ENCODE results near the gene DNAJB6.

DNAJB6 gene

GRCh38 chr7:157430721-157431120 is 93.9 kb downstream of the DNAJB6 start:
- DNase-seq = no peak

GRCh38 chr7:157431173-157431950 is 94.6 kb downstream of the DNAJB6 start:
- DNase-seq = no peak

GRCh38 chr7:157431951-157432540 is 95.2 kb downstream of the DNAJB6 start:
- no peak for DNase-seq

- no peak for DNase-seq
Observed at GRCh38 chr7:157432541-157432956, 95.7 kb downstream of the DNAJB6 start.

DNA sequence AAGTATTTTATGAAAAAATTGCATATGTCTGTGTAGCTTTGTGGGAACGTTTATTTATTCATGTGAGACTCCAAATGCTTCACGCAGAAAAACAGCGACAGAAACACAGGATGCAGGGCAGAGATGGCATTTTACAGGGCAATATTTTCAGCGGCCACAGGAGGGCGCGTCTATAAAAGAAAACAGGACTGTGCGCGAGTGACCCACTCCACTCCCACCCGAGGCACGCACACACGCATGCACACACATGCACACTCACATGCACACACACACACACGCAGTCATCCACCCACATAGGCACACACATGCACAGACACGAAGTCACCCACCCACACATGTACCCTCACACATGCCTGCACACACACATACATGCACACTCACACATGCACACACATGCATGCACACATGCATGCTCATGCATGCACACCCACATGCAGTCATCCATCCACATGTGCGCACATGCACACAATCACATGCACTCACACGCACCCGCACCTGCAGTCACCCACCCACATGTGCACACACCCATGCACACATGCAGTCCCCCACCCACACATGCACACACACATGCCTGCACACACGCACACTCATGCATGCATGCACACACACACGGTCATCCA is 96.3 kb downstream of the DNAJB6 start:
- no peak for DNase-seq

DNA sequence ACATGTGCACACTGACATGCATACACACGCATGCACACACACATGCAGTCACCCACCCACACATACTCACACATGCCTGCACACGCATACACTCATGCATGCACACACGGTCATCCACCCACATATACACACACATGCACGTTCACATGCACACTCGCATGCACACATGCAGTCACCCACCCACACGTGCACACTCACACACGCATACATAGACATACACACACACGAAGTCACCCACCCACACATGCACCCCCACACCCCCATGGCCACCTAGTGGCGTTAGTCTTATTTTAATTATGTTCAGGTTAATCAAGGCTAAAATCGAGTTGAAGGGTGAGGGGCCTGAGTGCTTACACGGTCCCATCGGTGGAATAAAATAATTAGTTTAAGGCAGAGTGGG is 96.8 kb downstream of the DNAJB6 start:
- DNase-seq = no peak

GRCh38 chr7:157434231-157434630 is 97.4 kb downstream of the DNAJB6 start:
- no peak for DNase-seq

GRCh38 chr7:157434701-157435100 is 97.9 kb downstream of the DNAJB6 start:
- DNase-seq = no peak

DNA sequence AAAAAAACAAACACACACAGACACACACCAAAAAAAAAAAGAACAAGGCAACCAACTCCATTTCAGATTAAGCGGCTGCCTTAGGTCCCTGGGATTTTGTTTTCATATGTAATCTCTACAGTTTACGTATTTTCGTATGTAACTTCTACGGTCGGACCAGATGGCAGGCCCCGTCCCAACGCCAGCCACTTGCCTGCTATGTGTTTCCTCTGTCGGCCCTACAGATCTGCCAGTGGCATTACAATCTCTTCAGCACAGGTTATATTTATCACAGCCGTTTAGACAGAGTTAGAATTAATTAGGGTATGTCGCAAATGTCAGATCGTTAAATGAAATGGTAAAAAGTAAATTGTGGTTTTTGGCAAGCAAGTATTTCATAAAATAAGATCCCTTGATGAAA is 99.3 kb downstream of the DNAJB6 start:
- DNase-seq = no peak

DNA sequence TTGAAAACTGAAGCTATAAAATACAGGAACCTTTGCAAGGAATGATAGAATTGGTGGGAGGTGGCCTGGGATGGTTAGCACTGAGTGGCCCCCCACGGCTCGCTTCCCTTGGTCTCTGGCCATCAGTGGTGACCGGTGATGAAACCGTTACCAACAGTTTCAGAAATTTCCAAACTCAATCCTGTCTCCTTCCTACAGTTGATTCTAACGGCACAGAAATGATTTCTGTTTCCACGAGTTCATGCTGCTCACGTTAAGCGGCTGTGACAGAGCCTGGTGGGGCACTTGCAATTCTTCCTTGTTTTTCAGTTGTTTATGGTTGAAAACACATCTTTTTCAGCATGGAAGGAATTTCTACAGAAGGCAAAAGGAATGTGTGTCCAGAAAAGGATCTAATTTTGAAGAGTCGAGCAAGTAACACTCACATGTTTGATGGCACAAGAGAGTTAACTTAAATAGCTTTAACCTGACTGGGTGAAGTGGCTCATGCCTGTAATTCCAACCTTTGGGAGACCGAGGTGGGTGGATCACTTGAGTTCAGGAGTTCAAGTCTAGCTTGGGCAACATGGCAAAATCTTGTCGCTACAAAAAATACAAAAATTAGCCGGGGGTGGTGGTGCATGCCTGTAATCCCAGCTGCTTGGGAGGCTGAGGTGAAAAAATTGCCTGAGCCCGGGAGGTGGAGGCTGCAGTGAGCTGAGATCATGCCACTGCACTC is 100.1 kb downstream of the DNAJB6 start:
- DNase-seq = no peak

GRCh38 chr7:157437519-157438061 is 100.8 kb downstream of the DNAJB6 start:
- DNase-seq = no peak

- no peak for DNase-seq
Observed at GRCh38 chr7:157438121-157439025, 101.6 kb downstream of the DNAJB6 start.

DNA sequence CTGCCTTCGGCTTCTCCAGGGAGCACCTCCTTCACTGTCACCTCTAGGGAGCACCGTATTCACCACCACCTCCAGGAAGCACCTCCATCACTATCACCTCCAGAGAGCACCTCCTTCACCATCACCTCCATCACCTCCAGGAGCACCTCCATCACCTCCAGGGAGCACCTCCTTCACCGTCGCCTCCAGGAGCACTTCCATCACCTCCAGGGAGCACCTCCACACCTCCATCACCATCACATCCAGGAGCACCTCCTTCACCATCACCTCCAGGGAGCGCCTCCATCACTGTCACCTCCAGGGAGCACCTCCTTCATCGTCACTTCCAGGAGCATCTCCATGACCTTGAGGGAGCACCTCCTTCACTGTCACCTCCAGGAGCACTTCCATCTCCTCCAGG is 102.3 kb downstream of the DNAJB6 start:
- no peak for DNase-seq

GRCh38 chr7:157439761-157440160 is 103.0 kb downstream of the DNAJB6 start:
- no peak for DNase-seq

- DNase-seq = no peak
Observed at GRCh38 chr7:157440346-157441022, 103.7 kb downstream of the DNAJB6 start.

GRCh38 chr7:157441023-157441399 is 104.2 kb downstream of the DNAJB6 start:
- DNase-seq = no peak

DNA sequence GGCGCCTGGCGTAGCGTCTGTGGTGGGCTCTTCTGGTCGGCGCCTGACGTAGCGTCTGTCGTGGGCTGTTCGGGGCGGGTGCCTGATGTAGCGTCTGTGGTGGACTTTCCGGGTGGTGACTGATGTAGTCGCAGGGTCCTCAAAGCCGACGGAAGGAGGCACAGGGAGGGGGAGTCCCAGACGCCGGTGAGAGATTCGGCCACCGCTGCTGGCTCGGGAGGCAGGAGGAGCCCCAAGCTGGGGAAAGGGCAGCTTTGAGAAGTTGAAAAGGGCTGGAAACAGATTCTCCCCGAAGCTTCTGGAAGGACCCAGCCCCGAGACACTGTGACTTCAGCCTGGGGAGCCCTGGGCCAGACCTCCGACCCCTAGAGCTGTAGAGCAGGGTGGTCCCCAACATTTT is 105.7 kb downstream of the DNAJB6 start:
- no peak for DNase-seq

DNA sequence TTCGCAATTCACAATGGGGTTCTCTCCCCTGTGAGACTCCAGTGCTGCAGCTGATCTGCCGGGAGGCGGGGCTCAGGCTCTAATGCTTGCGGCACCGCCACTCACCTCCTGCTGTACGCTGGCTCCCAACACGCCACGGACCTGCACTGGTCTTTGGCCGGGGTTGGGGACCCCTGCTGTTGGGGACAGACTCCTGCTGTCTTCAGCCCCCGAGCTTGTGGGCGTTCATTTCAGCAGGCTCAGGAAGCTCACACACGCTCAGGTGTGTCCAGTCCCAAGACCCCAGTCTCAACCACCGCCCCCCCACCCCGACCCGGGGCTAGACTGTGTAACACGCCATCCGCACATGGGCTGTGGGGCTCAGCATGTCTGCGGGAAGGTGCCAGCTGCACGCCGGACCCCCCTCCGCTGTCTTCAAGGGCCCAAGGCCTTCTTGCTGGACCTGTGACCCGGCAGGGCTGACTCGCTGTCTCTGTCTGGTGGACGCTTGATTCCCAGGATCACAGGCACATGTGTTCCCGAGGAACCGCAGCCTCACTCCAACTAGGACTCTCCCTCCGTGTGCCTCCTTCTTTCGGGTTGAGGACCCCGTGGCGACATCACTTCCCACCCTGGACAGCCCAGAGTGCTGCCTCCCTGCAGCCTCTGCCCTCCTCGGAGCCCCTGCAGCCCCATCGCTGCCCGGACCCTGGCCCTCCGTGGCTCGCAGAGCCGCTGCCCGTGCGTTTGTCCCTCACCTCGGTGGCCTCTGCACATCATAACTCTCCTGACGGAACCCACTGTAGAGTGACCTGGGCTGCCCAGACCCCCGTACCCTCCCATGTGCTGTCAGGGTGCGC is 106.4 kb downstream of the DNAJB6 start:
- no peak for DNase-seq

DNA sequence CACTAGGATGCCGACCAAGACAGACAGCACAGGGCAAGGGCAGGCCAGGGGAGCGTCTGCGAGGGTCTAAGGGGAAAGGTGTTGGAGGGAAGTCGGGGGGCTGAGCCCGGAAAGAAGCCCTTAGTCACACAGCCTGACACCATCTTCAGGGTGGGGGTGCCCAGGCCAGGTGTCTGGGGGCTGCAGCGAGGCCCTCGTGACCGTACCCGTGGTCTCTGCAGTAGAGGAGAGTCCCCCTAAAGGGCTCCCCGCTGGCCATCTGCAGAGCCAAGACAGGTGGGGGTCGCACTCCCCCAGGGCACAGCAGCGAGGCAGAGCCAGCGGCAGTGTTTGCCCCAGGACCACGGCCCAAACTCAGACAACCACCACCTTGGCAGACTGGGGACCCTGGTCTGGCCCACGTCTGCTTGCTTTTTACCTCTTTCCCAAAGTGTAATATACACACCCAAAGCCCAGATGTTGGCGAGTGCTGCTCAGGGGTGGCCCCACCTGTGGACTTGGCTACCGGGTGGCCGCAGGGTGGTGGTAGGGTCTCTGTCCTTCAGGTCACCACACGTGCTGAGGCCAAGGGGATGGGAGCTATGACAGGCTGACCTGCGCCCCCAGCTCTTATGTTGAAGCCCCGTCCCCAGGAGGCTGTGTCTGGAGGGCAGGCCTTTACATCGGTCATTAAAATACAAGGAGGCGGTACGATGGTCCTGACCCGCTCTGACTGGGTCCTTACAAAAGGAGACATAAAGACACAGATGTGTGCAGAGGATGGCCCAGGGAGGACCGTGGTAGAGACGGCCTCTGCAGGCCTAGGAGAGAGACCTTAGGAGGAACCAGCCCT is 107.4 kb downstream of the DNAJB6 start:
- DNase-seq = no peak

GRCh38 chr7:157444843-157445135 is 108.0 kb downstream of the DNAJB6 start:
- no peak for DNase-seq

Measured in NCI-H1930 (cell line).